Esophagus muscularis mucosa (tissue), 3 donors: Measurements from ENCODE around the gene CPD.

Experiments used
- CTCF ChIP-seq, 3 experiments: fragments of 200-600 bp in 2 of 3; fragments of 450-650 bp in 1 of 3; sonication (generic) in 2 of 3; IDR thresholded peaks; one replicate each; pipeline ENCODE4 v1.5.1; 2017 to 2019; ENCODE audit warnings: antibody characterized with exemption in 3 of 3, mild to moderate bottlenecking in 2 of 3, moderate library complexity in 1 of 3
- POLR2A ChIP-seq: fragments of 450-650 bp; IDR thresholded peaks from one replicate; pipeline ENCODE4 v1.6.1; 2017; ENCODE audit warnings: antibody characterized with exemption, moderate library complexity, mild to moderate bottlenecking, low read depth
- POLR2AphosphoS5 ChIP-seq, 2 donors: sonication (generic); formaldehyde crosslinking; IDR thresholded peaks; one replicate each; pipeline ENCODE4 v1.6.1; 2017; ENCODE audit warnings: antibody characterized with exemption in 2 of 2

- TF ChIP-seq CTCF (IDR thresholded peaks at IDR 0.05) = no peak
- no peak for TF ChIP-seq POLR2AphosphoS5 (IDR thresholded peaks at IDR 0.05)
- TF ChIP-seq POLR2A = no peak
Measured at GRCh38 chr17:30395398-30396022, 16.8 kb downstream of the CPD start.
